Keratinocyte (primary cell): ENCODE data around the gene ZFYVE21.

ENCODE experiments used
- CTCF ChIP-seq, 3 experiments: IDR thresholded peaks in 1 of 3; conservative IDR thresholded peaks in 1 of 3; optimal IDR thresholded peaks in 1 of 3; 2 replicates in 2 of 3; 3 replicates in 1 of 3; pipeline versions ENCODE3 to v1.5.1; 2011; ENCODE audit warnings: low read length in 3 of 3, mild to moderate bottlenecking in 3 of 3, moderate library complexity in 2 of 3, control low read depth in 1 of 3, inconsistent platforms in 1 of 3; ENCODE audit not compliant: insufficient read depth in 2 of 3; ENCODE audit errors: extremely low read depth in 1 of 3
- EZH2 ChIP-seq: IDR thresholded peaks from one replicate; pipeline ENCODE4 v1.6.1; 2012; ENCODE audit warnings: inconsistent platforms, mild to moderate bottlenecking, low read length, moderate library complexity

GRCh38 chr14:103773521-103773920 lies 57.9 kb downstream of the ZFYVE21 start:
- TF ChIP-seq CTCF (optimal IDR thresholded peaks at IDR 0.05 in 1 of 3, IDR thresholded peaks at IDR 0.05 in 1 of 3, conservative IDR thresholded peaks at IDR 0.05 in 1 of 3; ENCODE audit: extremely low read depth in 1 of 3, insufficient read depth in 2 of 3, low read length in 3 of 3) (no peak), EZH2 (no peak)
